ENCODE measurements around the gene GNAT1.

The GNAT1 gene

DNA sequence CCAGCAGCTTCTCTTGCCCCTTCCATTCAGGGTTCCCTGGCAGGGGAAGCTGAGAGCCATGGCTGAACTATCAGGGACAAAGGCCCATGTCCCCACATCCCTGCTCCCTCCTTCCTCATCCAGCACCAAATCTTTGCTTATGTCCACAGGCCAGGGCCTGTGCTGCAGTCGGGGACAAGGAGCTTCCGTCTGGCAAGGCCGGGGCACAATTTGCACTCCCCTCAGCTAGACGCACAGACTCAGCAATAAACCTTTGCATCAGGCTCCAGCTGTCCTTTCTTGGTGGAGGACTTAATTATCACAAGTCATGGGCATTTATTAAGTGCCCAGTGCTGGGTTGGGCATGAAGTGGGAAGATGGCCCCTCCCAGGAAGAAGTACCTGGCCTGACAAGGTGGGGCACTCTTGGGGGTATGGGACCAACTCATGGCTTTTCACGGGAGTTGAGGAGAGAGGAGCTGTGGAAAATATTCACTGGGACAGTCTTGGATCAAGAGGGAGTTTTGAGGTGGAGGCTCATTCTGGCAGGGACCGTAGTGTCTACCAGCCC, 4.9 kb downstream of the GNAT1 start:
- TF ChIP-seq ESRRG (CRISPR knock-in tag; IDR thresholded peaks at IDR 0.05) (no peak), TCF4 (CRISPR knock-in tag; IDR thresholded peaks at IDR 0.05; ENCODE audit: borderline replicate concordance) (no peak), PPARA (CRISPR knock-in tag; IDR thresholded peaks at IDR 0.05; ENCODE audit: borderline replicate concordance) (no peak), GLIS3 (CRISPR knock-in tag; IDR thresholded peaks at IDR 0.05) (no peak), ZC3H10 (CRISPR knock-in tag; IDR thresholded peaks at IDR 0.05) (no peak), RARB (CRISPR knock-in tag; IDR thresholded peaks at IDR 0.05) (no peak), ZFP3 (CRISPR knock-in tag; IDR thresholded peaks at IDR 0.05) (no peak), ZNF565 (CRISPR knock-in tag; conservative IDR thresholded peaks at IDR 0.05; ENCODE audit: low read depth) (no peak), TOX (CRISPR knock-in tag; IDR thresholded peaks at IDR 0.05; ENCODE audit: borderline replicate concordance) (no peak), BACH2 (CRISPR knock-in tag; IDR thresholded peaks at IDR 0.05; ENCODE audit: borderline replicate concordance) (no peak)
- TF ChIP-seq, protein P1, sequence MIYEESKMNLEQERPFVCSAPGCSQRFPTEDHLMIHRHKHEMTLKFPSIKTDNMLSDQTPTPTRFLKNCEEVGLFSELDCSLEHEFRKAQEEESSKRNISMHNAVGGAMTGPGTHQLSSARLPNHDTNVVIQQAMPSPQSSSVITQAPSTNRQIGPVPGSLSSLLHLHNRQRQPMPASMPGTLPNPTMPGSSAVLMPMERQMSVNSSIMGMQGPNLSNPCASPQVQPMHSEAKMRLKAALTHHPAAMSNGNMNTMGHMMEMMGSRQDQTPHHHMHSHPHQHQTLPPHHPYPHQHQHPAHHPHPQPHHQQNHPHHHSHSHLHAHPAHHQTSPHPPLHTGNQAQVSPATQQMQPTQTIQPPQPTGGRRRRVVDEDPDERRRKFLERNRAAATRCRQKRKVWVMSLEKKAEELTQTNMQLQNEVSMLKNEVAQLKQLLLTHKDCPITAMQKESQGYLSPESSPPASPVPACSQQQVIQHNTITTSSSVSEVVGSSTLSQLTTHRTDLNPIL (CRISPR knock-in tag; IDR thresholded peaks at IDR 0.05; ENCODE audit: low read depth), result no peak
- TF ChIP-seq, protein P2, sequence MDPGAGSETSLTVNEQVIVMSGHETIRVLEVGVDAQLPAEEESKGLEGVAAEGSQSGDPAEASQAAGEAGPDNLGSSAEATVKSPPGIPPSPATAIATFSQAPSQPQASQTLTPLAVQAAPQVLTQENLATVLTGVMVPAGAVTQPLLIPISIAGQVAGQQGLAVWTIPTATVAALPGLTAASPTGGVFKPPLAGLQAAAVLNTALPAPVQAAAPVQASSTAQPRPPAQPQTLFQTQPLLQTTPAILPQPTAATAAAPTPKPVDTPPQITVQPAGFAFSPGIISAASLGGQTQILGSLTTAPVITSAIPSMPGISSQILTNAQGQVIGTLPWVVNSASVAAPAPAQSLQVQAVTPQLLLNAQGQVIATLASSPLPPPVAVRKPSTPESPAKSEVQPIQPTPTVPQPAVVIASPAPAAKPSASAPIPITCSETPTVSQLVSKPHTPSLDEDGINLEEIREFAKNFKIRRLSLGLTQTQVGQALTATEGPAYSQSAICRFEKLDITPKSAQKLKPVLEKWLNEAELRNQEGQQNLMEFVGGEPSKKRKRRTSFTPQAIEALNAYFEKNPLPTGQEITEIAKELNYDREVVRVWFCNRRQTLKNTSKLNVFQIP (CRISPR knock-in tag; IDR thresholded peaks at IDR 0.05; ENCODE audit: borderline replicate concordance, low read depth), result no peak
- TF ChIP-seq, protein P3, sequence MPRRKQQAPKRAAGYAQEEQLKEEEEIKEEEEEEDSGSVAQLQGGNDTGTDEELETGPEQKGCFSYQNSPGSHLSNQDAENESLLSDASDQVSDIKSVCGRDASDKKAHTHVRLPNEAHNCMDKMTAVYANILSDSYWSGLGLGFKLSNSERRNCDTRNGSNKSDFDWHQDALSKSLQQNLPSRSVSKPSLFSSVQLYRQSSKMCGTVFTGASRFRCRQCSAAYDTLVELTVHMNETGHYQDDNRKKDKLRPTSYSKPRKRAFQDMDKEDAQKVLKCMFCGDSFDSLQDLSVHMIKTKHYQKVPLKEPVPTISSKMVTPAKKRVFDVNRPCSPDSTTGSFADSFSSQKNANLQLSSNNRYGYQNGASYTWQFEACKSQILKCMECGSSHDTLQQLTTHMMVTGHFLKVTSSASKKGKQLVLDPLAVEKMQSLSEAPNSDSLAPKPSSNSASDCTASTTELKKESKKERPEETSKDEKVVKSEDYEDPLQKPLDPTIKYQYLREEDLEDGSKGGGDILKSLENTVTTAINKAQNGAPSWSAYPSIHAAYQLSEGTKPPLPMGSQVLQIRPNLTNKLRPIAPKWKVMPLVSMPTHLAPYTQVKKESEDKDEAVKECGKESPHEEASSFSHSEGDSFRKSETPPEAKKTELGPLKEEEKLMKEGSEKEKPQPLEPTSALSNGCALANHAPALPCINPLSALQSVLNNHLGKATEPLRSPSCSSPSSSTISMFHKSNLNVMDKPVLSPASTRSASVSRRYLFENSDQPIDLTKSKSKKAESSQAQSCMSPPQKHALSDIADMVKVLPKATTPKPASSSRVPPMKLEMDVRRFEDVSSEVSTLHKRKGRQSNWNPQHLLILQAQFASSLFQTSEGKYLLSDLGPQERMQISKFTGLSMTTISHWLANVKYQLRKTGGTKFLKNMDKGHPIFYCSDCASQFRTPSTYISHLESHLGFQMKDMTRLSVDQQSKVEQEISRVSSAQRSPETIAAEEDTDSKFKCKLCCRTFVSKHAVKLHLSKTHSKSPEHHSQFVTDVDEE (CRISPR knock-in tag; IDR thresholded peaks at IDR 0.05), result no peak
- TF ChIP-seq, protein P4, sequence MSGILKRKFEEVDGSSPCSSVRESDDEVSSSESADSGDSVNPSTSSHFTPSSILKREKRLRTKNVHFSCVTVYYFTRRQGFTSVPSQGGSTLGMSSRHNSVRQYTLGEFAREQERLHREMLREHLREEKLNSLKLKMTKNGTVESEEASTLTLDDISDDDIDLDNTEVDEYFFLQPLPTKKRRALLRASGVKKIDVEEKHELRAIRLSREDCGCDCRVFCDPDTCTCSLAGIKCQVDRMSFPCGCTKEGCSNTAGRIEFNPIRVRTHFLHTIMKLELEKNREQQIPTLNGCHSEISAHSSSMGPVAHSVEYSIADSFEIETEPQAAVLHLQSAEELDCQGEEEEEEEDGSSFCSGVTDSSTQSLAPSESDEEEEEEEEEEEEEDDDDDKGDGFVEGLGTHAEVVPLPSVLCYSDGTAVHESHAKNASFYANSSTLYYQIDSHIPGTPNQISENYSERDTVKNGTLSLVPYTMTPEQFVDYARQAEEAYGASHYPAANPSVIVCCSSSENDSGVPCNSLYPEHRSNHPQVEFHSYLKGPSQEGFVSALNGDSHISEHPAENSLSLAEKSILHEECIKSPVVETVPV (CRISPR knock-in tag; IDR thresholded peaks at IDR 0.05), result no peak
- no peak for ATAC-seq

DNA sequence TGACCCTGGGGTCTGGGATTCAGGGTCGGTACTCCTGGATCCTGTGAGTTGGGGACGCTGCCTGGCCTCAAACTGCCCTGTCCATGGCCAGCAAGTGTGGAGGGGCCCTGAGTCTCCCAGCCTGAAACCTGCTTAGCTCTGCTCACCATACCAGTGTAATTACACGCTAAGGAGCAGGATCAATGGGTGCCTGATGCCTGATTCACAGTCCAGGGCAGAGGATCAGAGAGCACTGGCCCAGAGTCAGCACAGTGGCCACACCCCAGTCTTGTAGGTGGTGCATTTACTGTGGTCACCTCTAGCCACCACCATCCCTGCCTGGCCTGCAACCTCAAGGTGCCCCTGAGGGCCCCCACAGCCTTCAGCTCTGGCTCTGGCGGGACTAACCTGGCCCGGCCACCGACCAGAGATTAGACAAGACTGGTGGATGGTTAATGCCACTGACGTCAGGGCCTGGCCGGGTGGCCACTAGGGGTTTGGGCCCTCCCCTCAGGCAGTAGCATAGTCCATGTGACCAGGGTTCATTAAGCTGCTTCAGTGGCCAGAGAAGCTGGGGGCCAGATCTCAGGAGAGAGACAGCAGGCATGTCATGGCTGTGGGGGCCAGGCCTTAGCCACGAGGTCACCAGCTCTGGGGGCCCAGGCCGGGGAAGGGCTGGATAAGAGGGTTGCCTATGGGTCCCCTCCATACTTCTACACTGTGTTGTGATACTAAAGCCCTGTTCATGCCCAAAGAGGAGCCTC, 10.3 kb downstream of the GNAT1 start:
- no peak; the same call in 2 of the 3 replicates for ATAC-seq
- TF ChIP-seq BACH2 (CRISPR knock-in tag; IDR thresholded peaks at IDR 0.05; ENCODE audit: borderline replicate concordance) (no peak), CSDC2 (CRISPR knock-in tag; IDR thresholded peaks at IDR 0.05) (no peak), ISL1 (CRISPR knock-in tag; IDR thresholded peaks at IDR 0.05) (no peak), OSR1 (CRISPR knock-in tag; IDR thresholded peaks at IDR 0.05) (no peak), ZNF70 (CRISPR knock-in tag; IDR thresholded peaks at IDR 0.05) (no peak), ZFP3 (CRISPR knock-in tag; IDR thresholded peaks at IDR 0.05) (no peak), TOX (CRISPR knock-in tag; IDR thresholded peaks at IDR 0.05; ENCODE audit: borderline replicate concordance) (no peak), ARNTL (CRISPR knock-in tag; IDR thresholded peaks at IDR 0.05; ENCODE audit: borderline replicate concordance, low read depth) (no peak), RARB (CRISPR knock-in tag; IDR thresholded peaks at IDR 0.05) (no peak), SNAI2 (CRISPR knock-in tag; IDR thresholded peaks at IDR 0.05) (no peak), ZNF8 (CRISPR knock-in tag; IDR thresholded peaks at IDR 0.05) (no peak), ZNF565 (CRISPR knock-in tag; conservative IDR thresholded peaks at IDR 0.05; ENCODE audit: low read depth) (no peak)
- TF ChIP-seq, protein P4 (CRISPR knock-in tag; IDR thresholded peaks at IDR 0.05), result no peak
- TF ChIP-seq, protein P1 (CRISPR knock-in tag; IDR thresholded peaks at IDR 0.05; ENCODE audit: low read depth), result no peak
- TF ChIP-seq, protein P2 (CRISPR knock-in tag; IDR thresholded peaks at IDR 0.05; ENCODE audit: borderline replicate concordance, low read depth), result no peak
- TF ChIP-seq, protein P3 (CRISPR knock-in tag; IDR thresholded peaks at IDR 0.05), result no peak

Data from SK-N-SH treated with all-trans-retinoic acid at 6 μM for 48 hours (cell line).